IMR-90 (cell line): ENCODE results near the gene FERMT2.

Source experiments
- BHLHE40 ChIP-seq: fragments of 150-350 bp; IDR thresholded peaks from 2 replicates; pipeline ENCODE4 v1.6.1; 2016; ENCODE audit warnings: mild to moderate bottlenecking, low read depth, low read length
- CEBPB ChIP-seq: IDR thresholded peaks from 2 replicates; pipeline ENCODE4 v1.6.1; 2012; ENCODE audit warnings: low read depth, low read length, improper control_type of control experiment
- CHD1 ChIP-seq: IDR thresholded peaks from 2 replicates; pipeline ENCODE4 v1.6.1; 2012; ENCODE audit warnings: low read depth, low read length, improper control_type of control experiment
- MAFK ChIP-seq: IDR thresholded peaks from 2 replicates; pipeline ENCODE4 v1.6.1; 2012; ENCODE audit warnings: low read depth, low read length, improper control_type of control experiment
- MXI1 ChIP-seq: IDR thresholded peaks from 2 replicates; pipeline ENCODE4 v1.6.1; 2012; ENCODE audit warnings: low read depth, mild to moderate bottlenecking, low read length, moderate library complexity, borderline replicate concordance
- POLR2A ChIP-seq: IDR thresholded peaks from 2 replicates; pipeline ENCODE4 v1.6.1; 2012; ENCODE audit warnings: mild to moderate bottlenecking, low read depth, low read length
- RAD21 ChIP-seq: IDR thresholded peaks from 2 replicates; pipeline ENCODE4 v1.6.1; 2012; ENCODE audit warnings: low read length, improper control_type of control experiment
- RCOR1 ChIP-seq: IDR thresholded peaks from 2 replicates; pipeline ENCODE4 v1.6.1; 2012; ENCODE audit warnings: mild to moderate bottlenecking, low read length, improper control_type of control experiment; ENCODE audit not compliant: insufficient replicate concordance
- RFX5 ChIP-seq: IDR thresholded peaks from 2 replicates; pipeline ENCODE4 v1.8.0; 2012; ENCODE audit warnings: low read depth, mild to moderate bottlenecking, low read length, moderate library complexity
- SMC3 ChIP-seq: fragments of 150-350 bp; IDR thresholded peaks from 2 replicates; pipeline ENCODE4 v1.6.1; 2016; ENCODE audit warnings: low read depth, mild to moderate bottlenecking, antibody characterized with exemption, low read length, moderate library complexity
- TF ChIP-seq, protein P1 (sequence below): conservative IDR thresholded peaks from 2 replicates; pipeline ENCODE4 v1.5.1; 2012; ENCODE audit warnings: mild to moderate bottlenecking, low read depth, low read length, improper control_type of control experiment
- TF ChIP-seq, protein P2 (sequence below): fragments of 150-350 bp; IDR thresholded peaks from 2 replicates; pipeline ENCODE4 v1.6.1; 2016; ENCODE audit warnings: low read depth, mild to moderate bottlenecking, low read length, moderate library complexity, borderline replicate concordance

DNA sequence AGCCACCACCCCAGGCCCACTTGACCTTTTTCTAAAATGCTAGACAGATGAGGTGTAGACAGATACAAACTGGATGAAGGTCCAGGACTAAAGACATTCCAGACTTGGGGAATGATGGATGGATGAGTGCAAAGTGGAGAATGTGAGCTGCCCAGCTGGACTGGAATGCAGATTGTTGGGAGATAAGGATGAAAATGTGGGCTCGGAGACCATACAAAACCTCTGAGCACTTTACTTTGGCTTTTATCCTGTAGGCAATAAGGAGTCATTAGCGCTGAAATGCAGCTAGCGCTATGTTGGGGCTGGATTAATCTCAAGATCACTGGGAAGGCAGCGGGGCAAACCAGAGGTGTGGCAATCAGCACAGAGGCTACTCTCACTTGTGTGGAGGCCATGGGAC is 94.7 kb downstream of the FERMT2 start:
- TF ChIP-seq RCOR1 (no peak), CEBPB (no peak), CHD1 (no peak), BHLHE40 (no peak), MXI1 (no peak), POLR2A (no peak), RFX5 (no peak), MAFK (no peak), SMC3 (no peak), RAD21 (no peak)
- TF ChIP-seq, protein P1, sequence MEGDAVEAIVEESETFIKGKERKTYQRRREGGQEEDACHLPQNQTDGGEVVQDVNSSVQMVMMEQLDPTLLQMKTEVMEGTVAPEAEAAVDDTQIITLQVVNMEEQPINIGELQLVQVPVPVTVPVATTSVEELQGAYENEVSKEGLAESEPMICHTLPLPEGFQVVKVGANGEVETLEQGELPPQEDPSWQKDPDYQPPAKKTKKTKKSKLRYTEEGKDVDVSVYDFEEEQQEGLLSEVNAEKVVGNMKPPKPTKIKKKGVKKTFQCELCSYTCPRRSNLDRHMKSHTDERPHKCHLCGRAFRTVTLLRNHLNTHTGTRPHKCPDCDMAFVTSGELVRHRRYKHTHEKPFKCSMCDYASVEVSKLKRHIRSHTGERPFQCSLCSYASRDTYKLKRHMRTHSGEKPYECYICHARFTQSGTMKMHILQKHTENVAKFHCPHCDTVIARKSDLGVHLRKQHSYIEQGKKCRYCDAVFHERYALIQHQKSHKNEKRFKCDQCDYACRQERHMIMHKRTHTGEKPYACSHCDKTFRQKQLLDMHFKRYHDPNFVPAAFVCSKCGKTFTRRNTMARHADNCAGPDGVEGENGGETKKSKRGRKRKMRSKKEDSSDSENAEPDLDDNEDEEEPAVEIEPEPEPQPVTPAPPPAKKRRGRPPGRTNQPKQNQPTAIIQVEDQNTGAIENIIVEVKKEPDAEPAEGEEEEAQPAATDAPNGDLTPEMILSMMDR, result no peak
- TF ChIP-seq, protein P2, sequence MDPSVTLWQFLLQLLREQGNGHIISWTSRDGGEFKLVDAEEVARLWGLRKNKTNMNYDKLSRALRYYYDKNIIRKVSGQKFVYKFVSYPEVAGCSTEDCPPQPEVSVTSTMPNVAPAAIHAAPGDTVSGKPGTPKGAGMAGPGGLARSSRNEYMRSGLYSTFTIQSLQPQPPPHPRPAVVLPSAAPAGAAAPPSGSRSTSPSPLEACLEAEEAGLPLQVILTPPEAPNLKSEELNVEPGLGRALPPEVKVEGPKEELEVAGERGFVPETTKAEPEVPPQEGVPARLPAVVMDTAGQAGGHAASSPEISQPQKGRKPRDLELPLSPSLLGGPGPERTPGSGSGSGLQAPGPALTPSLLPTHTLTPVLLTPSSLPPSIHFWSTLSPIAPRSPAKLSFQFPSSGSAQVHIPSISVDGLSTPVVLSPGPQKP, result no peak
